Retinal pigment epithelial cell (primary cell): Measurements from ENCODE around the gene RSL24D1.
"Not testable (repeated sequence)": the region's sequence is repeated elsewhere in the genome, so short reads cannot be mapped to it uniquely, and the experiment has no call there.

ENCODE experiments used
- DNase-seq: peaks from one replicate; pipeline ENCODE4 v3.0.0-alpha.2; 2010; ENCODE audit warnings: low read depth
- H3K4me3 ChIP-seq: 2 replicates; pipeline ENCODE4 v1.5.1; 2011; ENCODE audit warnings: mild to moderate bottlenecking, low read length, control low read depth, moderate library complexity
- TF ChIP-seq, protein P1 (sequence below): conservative IDR thresholded peaks from 2 replicates; pipeline ENCODE4 v1.5.1; 2011; ENCODE audit warnings: low read depth, low read length, control low read depth, inconsistent platforms

Gene RSL24D1

DNA sequence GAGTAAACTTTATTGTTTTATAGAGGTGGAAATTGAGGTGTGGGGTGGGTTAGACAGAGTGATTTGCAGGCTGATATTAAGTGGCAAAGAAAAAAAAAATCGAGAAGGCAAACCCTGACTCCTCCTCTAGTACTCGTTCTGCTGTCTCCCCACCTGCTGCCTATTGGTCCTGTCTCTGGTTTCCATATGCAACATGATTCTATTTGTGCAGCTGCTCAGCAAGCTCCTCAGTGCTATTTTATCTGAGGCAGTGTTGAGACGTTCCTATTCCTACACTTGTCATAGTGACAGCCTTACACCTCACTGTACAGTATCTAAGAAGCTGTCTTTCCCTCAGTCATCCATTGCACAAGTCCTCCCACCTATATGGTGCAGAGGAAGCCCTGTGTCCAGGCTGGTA lies 45.1 kb downstream of the RSL24D1 start:
- TF ChIP-seq, protein P1, sequence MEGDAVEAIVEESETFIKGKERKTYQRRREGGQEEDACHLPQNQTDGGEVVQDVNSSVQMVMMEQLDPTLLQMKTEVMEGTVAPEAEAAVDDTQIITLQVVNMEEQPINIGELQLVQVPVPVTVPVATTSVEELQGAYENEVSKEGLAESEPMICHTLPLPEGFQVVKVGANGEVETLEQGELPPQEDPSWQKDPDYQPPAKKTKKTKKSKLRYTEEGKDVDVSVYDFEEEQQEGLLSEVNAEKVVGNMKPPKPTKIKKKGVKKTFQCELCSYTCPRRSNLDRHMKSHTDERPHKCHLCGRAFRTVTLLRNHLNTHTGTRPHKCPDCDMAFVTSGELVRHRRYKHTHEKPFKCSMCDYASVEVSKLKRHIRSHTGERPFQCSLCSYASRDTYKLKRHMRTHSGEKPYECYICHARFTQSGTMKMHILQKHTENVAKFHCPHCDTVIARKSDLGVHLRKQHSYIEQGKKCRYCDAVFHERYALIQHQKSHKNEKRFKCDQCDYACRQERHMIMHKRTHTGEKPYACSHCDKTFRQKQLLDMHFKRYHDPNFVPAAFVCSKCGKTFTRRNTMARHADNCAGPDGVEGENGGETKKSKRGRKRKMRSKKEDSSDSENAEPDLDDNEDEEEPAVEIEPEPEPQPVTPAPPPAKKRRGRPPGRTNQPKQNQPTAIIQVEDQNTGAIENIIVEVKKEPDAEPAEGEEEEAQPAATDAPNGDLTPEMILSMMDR: no peak
- H3K4me3 ChIP-seq: no peak overlapping the region

DNA sequence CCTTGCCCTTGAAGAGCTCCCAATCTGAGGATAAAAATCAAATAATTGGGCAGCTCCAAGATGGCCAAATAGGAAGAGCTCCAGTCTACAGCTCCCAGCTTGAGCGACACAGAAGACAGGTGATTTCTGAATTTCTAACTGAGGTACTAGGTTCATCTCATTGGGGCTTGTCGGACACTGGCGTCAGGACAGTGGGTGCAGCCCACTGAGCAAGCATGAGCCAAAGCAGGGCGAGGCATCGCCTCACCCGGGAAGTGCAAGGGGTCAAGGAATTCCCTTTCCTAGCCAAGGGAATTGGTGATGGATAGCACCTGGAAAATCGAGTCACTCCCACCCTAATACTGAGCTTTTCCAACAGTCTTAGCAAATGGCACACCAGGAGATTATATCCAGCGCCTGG lies 53.6 kb downstream of the RSL24D1 start:
- H3K4me3 ChIP-seq, DNase-seq: not testable (repeated sequence)

More for the DNA sequence above, 45.1 kb downstream of the RSL24D1 start:
- DNase-seq: no peak

DNA sequence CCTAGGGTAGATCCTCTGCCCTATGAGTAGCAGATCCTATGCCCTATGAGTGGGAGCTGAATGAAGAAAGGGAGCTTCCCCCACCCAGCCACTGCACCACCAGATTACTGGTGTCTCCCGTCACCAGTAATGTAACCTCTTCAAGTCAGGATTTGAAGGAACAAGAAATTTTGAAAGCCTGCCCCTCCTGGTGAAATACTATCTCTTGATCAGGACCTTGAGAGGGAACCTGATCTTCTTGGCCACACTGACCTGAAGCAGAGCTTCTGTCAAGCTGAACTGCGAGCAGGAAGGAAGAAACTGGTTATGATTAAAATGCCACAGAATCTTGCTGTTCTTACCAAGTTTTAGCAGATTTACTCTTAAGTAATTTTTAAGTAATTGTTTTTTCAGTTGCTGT lies 62.8 kb downstream of the RSL24D1 start:
- TF ChIP-seq, protein P1: no peak
- DNase-seq: no peak

GRCh38 chr15:55132672-55133071 lies 64.1 kb downstream of the RSL24D1 start:
- no peak overlapping the region for H3K4me3 ChIP-seq
- DNase-seq: no peak
- TF ChIP-seq, protein P1: no peak

More for the DNA sequence above, 62.8 kb downstream of the RSL24D1 start:
- H3K4me3 ChIP-seq: no peak overlapping the region
